Tibial nerve (tissue), 4 donors: ENCODE results near the gene RALA. TPM values are rescaled to one million over a fixed set of nuclear protein-coding genes. Genes with fewer than 3 reads are reported as not detected.

Experiments
- DNase-seq, 2 donors: peaks; one replicate each; pipeline ENCODE4 v3.0.0-alpha.2; 2019; ENCODE audit warnings: low spot score in 2 of 2
- H3K27ac ChIP-seq, 4 donors: fragments of 200-600 bp; sonication (generic) in 3 of 4; one replicate each; pipeline ENCODE4 v1.5.1; 2017 to 2019; ENCODE audit warnings: mild to moderate bottlenecking in 1 of 4
- H3K27me3 ChIP-seq, 2 donors: fragments of 200-600 bp; sonication (generic) in 1 of 2; one replicate each; pipeline versions ENCODE4 v1.5.1 to v1.6.0; 2017 to 2019
- H3K36me3 ChIP-seq, 3 donors: fragments of 200-600 bp; sonication (generic); one replicate each; pipeline ENCODE4 v1.5.1; 2018 to 2019
- H3K4me1 ChIP-seq, 4 donors: fragments of 200-600 bp; sonication (generic) in 3 of 4; one replicate each; pipeline ENCODE4 v1.5.1; 2017 to 2019
- H3K4me3 ChIP-seq, 4 donors: fragments of 200-600 bp; sonication (generic) in 3 of 4; one replicate each; pipeline ENCODE4 v1.5.1; 2017 to 2019; ENCODE audit warnings: mild to moderate bottlenecking in 1 of 4, moderate library complexity in 1 of 4
- H3K9me3 ChIP-seq, 4 donors: fragments of 200-600 bp; sonication (generic) in 3 of 4; one replicate each; pipeline ENCODE4 v1.5.1; 2017 to 2019
- EP300 ChIP-seq, 2 donors: sonication (generic); formaldehyde crosslinking; IDR thresholded peaks; one replicate each; pipeline ENCODE4 v1.6.1; 2017; ENCODE audit warnings: antibody characterized with exemption in 2 of 2, mild to moderate bottlenecking in 1 of 2
- POLR2A ChIP-seq, 2 donors: fragments of 450-650 bp; IDR thresholded peaks; one replicate each; pipeline ENCODE4 v1.6.1; 2017; ENCODE audit warnings: antibody characterized with exemption in 2 of 2, mild to moderate bottlenecking in 2 of 2, moderate library complexity in 2 of 2
- WGBS, 2 donors: methylation state at CpG; one replicate each; pipeline ENCODE4 v1.1.5; 2018; 5-methylcytosine and 5-hydroxymethylcytosine counted together
- total RNA-seq, 4 donors: library from RNA; depleted of rRNA; stranded (reverse); fragments of >200 nt; gene quantifications; one replicate each; pipeline ENCODE4 v1.1.0, GENCODE V29; 2016
- TF ChIP-seq, protein P1 (sequence below), 5 experiments: fragments of 200-600 bp in 3 of 5; fragments of 450-650 bp in 2 of 5; sonication (generic) in 3 of 5; IDR thresholded peaks; one replicate each; pipeline ENCODE4 v1.5.1; 2016 to 2019; ENCODE audit warnings: antibody characterized with exemption in 5 of 5, mild to moderate bottlenecking in 3 of 5, moderate library complexity in 2 of 5

RALA gene
- total RNA-seq, 4 donors from 2014 or later: 16.7 to 38.2 (median 23.9) TPM

- 83 to 89% methylated on average over 11 to 13 of the region's 13 CpGs for WGBS, 2 donors
- Histone ChIP-seq H3K9me3 (no peaks in the 10 kb centered on the region), H3K4me3 (no peak overlapping the region), H3K27me3 (no peaks in the 10 kb centered on the region), H3K27ac (no peak overlapping the region), H3K36me3 (no peaks in the 10 kb centered on the region), H3K4me1 (peaks cover 0 to 6% (median 0%) of the 10 kb centered on the region in 4 donors)
- TF ChIP-seq POLR2A (IDR thresholded peaks at IDR 0.05) (no peak), EP300 (IDR thresholded peaks at IDR 0.05) (no peak)
- TF ChIP-seq, protein P1, sequence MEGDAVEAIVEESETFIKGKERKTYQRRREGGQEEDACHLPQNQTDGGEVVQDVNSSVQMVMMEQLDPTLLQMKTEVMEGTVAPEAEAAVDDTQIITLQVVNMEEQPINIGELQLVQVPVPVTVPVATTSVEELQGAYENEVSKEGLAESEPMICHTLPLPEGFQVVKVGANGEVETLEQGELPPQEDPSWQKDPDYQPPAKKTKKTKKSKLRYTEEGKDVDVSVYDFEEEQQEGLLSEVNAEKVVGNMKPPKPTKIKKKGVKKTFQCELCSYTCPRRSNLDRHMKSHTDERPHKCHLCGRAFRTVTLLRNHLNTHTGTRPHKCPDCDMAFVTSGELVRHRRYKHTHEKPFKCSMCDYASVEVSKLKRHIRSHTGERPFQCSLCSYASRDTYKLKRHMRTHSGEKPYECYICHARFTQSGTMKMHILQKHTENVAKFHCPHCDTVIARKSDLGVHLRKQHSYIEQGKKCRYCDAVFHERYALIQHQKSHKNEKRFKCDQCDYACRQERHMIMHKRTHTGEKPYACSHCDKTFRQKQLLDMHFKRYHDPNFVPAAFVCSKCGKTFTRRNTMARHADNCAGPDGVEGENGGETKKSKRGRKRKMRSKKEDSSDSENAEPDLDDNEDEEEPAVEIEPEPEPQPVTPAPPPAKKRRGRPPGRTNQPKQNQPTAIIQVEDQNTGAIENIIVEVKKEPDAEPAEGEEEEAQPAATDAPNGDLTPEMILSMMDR (IDR thresholded peaks at IDR 0.05): peak in 2 of 5 experiments; percentile 11 to 18
- DNase-seq: no peak
These were observed 118.7 kb downstream of the RALA start for GRCh38 chr7:39741942-39742623.

DNA sequence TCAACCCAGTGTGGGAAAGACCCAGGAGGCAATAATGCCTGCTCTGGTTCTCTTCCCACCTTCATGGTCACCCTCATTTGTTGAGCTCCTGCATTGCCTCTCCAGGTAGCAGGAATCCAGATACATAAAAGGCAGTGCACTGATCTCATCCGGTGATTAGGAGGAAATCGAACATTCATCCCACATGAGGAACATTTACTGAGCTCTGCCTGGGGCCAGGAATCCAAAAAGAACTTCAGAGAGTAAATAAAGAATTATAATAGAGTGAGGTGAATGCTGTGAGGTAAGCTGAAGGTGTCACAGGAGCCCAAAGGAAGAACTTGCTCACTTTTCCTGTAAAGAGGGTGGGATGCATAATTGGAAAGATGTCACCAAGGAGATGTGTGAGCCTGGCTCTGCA lies 121.2 kb downstream of the RALA start:
- H3K36me3 ChIP-seq: no peaks in the 10 kb centered on the region
- no peaks in the 10 kb centered on the region for H3K27me3 ChIP-seq
- peaks cover 0 to 6% (median 0%) of the 10 kb centered on the region in 4 donors for H3K4me1 ChIP-seq
- DNase-seq: no peak
- H3K9me3 ChIP-seq: no peaks in the 10 kb centered on the region
- TF ChIP-seq POLR2A (IDR thresholded peaks at IDR 0.05) (no peak), EP300 (IDR thresholded peaks at IDR 0.05) (no peak)
- TF ChIP-seq, protein P1 (IDR thresholded peaks at IDR 0.05): no peak
- no peak overlapping the region for H3K27ac ChIP-seq
- 77 to 88% methylated on average over 2 of the region's 2 CpGs for WGBS, 2 donors
- H3K4me3 ChIP-seq: no peak overlapping the region

- DNase-seq: no peak
- H3K4me1 ChIP-seq: peaks cover 0 to 6% (median 0%) of the 10 kb centered on the region in 4 donors
- no peak overlapping the region for H3K27ac ChIP-seq
- H3K36me3 ChIP-seq: no peaks in the 10 kb centered on the region
- no peak overlapping the region for H3K4me3 ChIP-seq
- no peaks in the 10 kb centered on the region for H3K27me3 ChIP-seq
- TF ChIP-seq EP300 (IDR thresholded peaks at IDR 0.05) (no peak), POLR2A (IDR thresholded peaks at IDR 0.05) (no peak)
- TF ChIP-seq, protein P1 (IDR thresholded peaks at IDR 0.05): no peak
- WGBS, 2 donors: 57 to 71% methylated on average over 4 of the region's 4 CpGs
- H3K9me3 ChIP-seq: no peaks in the 10 kb centered on the region
These were observed 121.9 kb downstream of the RALA start for GRCh38 chr7:39745320-39745719.

- H3K27ac ChIP-seq: no peak overlapping the region
- TF ChIP-seq, protein P1 (IDR thresholded peaks at IDR 0.05): peak; percentile 57 to 84 (median 66)
- TF ChIP-seq POLR2A (IDR thresholded peaks at IDR 0.05): no peak
- no peak overlapping the region for H3K4me3 ChIP-seq
- DNase-seq: peak; percentile 61 to 88
- no peaks in the 10 kb centered on the region for H3K9me3 ChIP-seq
- peaks cover 0 to 6% (median 0%) of the 10 kb centered on the region in 4 donors for H3K4me1 ChIP-seq
- no peaks in the 10 kb centered on the region for H3K36me3 ChIP-seq
- 19% methylated on average over 11 of the region's 11 CpGs for WGBS, 2 donors
- H3K27me3 ChIP-seq: no peaks in the 10 kb centered on the region
These were observed 122.9 kb downstream of the RALA start for GRCh38 chr7:39746103-39746819.

- WGBS, 2 donors: 42 to 51% methylated on average over 1 of the region's 1 CpG
- peaks cover 0 to 12% (median 3%) of the 10 kb centered on the region in 4 donors for H3K4me1 ChIP-seq
- TF ChIP-seq POLR2A (IDR thresholded peaks at IDR 0.05) (no peak), EP300 (IDR thresholded peaks at IDR 0.05) (no peak)
- TF ChIP-seq, protein P1 (IDR thresholded peaks at IDR 0.05): no peak
- no peak overlapping the region for H3K4me3 ChIP-seq
- no peaks in the 10 kb centered on the region for H3K9me3 ChIP-seq
- H3K36me3 ChIP-seq: no peaks in the 10 kb centered on the region
- H3K27ac ChIP-seq: no peak overlapping the region
- no peak for DNase-seq
- H3K27me3 ChIP-seq: no peaks in the 10 kb centered on the region
These were observed 125.8 kb downstream of the RALA start for GRCh38 chr7:39749177-39749576.
